H1 (cell line): ENCODE data around the gene COL4A2. TPM values are rescaled to one million over a fixed set of nuclear protein-coding genes. Genes with fewer than 3 reads are reported as not detected.

ENCODE experiments used
- CTCF ChIA-PET: fragments of 300-600 bp; sonication (Branson Sonifier 250); formaldehyde crosslinking; loops from one replicate; lab custom pipeline; 2021; ENCODE audit not compliant: partially characterized antibody; lab: Charles Lee
- POLR2A ChIA-PET: fragments of 300-600 bp; sonication (Branson Sonifier 250); formaldehyde crosslinking; loops from one replicate; lab custom pipeline; 2021; ENCODE audit warnings: inconsistent platforms; ENCODE audit not compliant: partially characterized antibody; lab: Charles Lee
- DNase-seq, 2 experiments: peaks; one replicate each; pipeline versions ENCODE4 v3.0.0 to v3.0.0-alpha.2; 2010 to 2022; ENCODE audit warnings: low spot score in 2 of 2, low read depth in 1 of 2, mixed read lengths in 1 of 2
- FAIRE-seq: peaks from 2 replicates; lab custom pipeline; 2011; peaks lifted over from hg19 to GRCh38; lab: Jason Lieb, UNC
- H2AFZ ChIP-seq: 2 replicates; pipeline ENCODE4 v1.8.1; 2012; ENCODE audit warnings: low read length, inconsistent platforms
- H2AK5ac ChIP-seq: 2 replicates; pipeline ENCODE4 v1.6.1; 2013; ENCODE audit warnings: low read depth, low read length
- H2BK120ac ChIP-seq: replicated peaks from 2 replicates; pipeline ENCODE3; 2013; ENCODE audit warnings: low read depth, low read length, inconsistent platforms
- H2BK12ac ChIP-seq: 2 replicates; pipeline ENCODE4 v1.6.1; 2013; ENCODE audit warnings: low read depth, low read length
- H2BK15ac ChIP-seq: 2 replicates; pipeline ENCODE4 v1.6.1; 2013; ENCODE audit warnings: low read length
- H2BK20ac ChIP-seq: 2 replicates; pipeline ENCODE4 v1.6.1; 2013; ENCODE audit warnings: low read length
- H2BK5ac ChIP-seq: 2 replicates; pipeline ENCODE4 v1.6.1; 2013; ENCODE audit warnings: low read depth, low read length
- H3K14ac ChIP-seq: 2 replicates; pipeline ENCODE4 v1.6.1; 2013; ENCODE audit warnings: inconsistent platforms; ENCODE audit not compliant: insufficient read length
- H3K18ac ChIP-seq: 2 replicates; pipeline ENCODE4 v1.6.1; 2013; ENCODE audit warnings: low read length; ENCODE audit errors: extremely low read depth
- H3K23ac ChIP-seq: 2 replicates; pipeline ENCODE4 v1.6.1; 2013; ENCODE audit warnings: inconsistent platforms; ENCODE audit not compliant: insufficient read length
- H3K23me2 ChIP-seq: 2 replicates; pipeline ENCODE4 v1.6.1; 2013; ENCODE audit warnings: low read depth, low read length
- H3K27ac ChIP-seq: 2 replicates; pipeline ENCODE4 v1.6.1; 2011; ENCODE audit warnings: low read depth, low read length, inconsistent platforms
- H3K27me3 ChIP-seq, 4 experiments: replicated peaks in 1 of 4; 1 replicate in 1 of 4; 2 replicates in 3 of 4; pipeline versions ENCODE4 v1.6.1 to v1.8.1; 2011 to 2013; ENCODE audit warnings: low read length in 3 of 4, mild to moderate bottlenecking in 3 of 4, inconsistent platforms in 2 of 4, mixed read lengths in 2 of 4, moderate library complexity in 1 of 4; ENCODE audit not compliant: control insufficient read depth in 3 of 4, insufficient read depth in 3 of 4; ENCODE audit errors: extremely low read depth in 1 of 4
- H3K36me3 ChIP-seq, 4 experiments: 2 replicates each; pipeline versions ENCODE4 v1.6.1 to v1.8.1; 2011 to 2013; ENCODE audit warnings: mild to moderate bottlenecking in 4 of 4, low read length in 3 of 4, moderate library complexity in 2 of 4, control low read depth in 1 of 4, inconsistent platforms in 1 of 4; ENCODE audit not compliant: insufficient read depth in 4 of 4, control insufficient read depth in 2 of 4
- H3K4ac ChIP-seq: replicated peaks from 2 replicates; pipeline ENCODE3; 2013; ENCODE audit warnings: low read length, low read depth, mixed read lengths, inconsistent platforms; ENCODE audit not compliant: insufficient read length
- H3K4me1 ChIP-seq, 4 experiments: replicated peaks in 1 of 4; 1 replicate in 1 of 4; 2 replicates in 3 of 4; pipeline versions ENCODE4 v1.6.1 to v1.8.1; 2011 to 2013; ENCODE audit warnings: low read length in 3 of 4, inconsistent platforms in 2 of 4, mixed read lengths in 1 of 4; ENCODE audit not compliant: insufficient read depth in 4 of 4, control insufficient read depth in 3 of 4
- H3K4me2 ChIP-seq, 2 experiments: 2 replicates each; pipeline versions ENCODE4 v1.6.1 to v1.8.1; 2011 to 2013; ENCODE audit warnings: low read depth in 2 of 2, low read length in 2 of 2, control low read depth in 1 of 2, inconsistent platforms in 1 of 2, mild to moderate bottlenecking in 1 of 2; ENCODE audit not compliant: insufficient read depth in 1 of 2
- H3K4me3 ChIP-seq, 4 experiments: fragments of 200-600, 300-600 bp in 1 of 4; sonication (generic), shearing (Covaris generic), sonication (Bioruptor Twin) in 1 of 4; 2 replicates each; pipeline versions ENCODE4 v1.5.1 to v1.8.1; 2011 to 2016; ENCODE audit warnings: low read length in 4 of 4, low read depth in 3 of 4, control low read depth in 2 of 4, inconsistent platforms in 2 of 4, mild to moderate bottlenecking in 2 of 4, mixed read lengths in 1 of 4, moderate library complexity in 1 of 4; ENCODE audit not compliant: insufficient read depth in 2 of 4; ENCODE audit errors: extremely low read depth in 1 of 4
- H3K56ac ChIP-seq: replicated peaks from 2 replicates; pipeline ENCODE3; 2013; ENCODE audit warnings: low read depth, mild to moderate bottlenecking, mixed read lengths, low read length, inconsistent platforms; ENCODE audit not compliant: insufficient read length
- H3K79me1 ChIP-seq: 2 replicates; pipeline ENCODE4 v1.6.1; 2013; ENCODE audit warnings: low read depth, low read length, control low read depth
- H3K79me2 ChIP-seq, 2 experiments: 2 replicates each; pipeline versions ENCODE4 v1.6.1 to v1.8.1; 2012 to 2013; ENCODE audit warnings: low read length in 2 of 2, mild to moderate bottlenecking in 2 of 2, inconsistent platforms in 1 of 2; ENCODE audit not compliant: insufficient read depth in 2 of 2, control insufficient read depth in 1 of 2
- H3K9ac ChIP-seq, 4 experiments: replicated peaks in 1 of 4; 1 replicate in 1 of 4; 2 replicates in 3 of 4; pipeline versions ENCODE4 v1.6.1 to v1.8.1; 2011 to 2013; ENCODE audit warnings: low read depth in 3 of 4, low read length in 3 of 4, control low read depth in 2 of 4, mild to moderate bottlenecking in 2 of 4, moderate library complexity in 2 of 4, inconsistent platforms in 1 of 4; ENCODE audit errors: extremely low read depth in 1 of 4
- H3K9me3 ChIP-seq, 2 experiments: 2 replicates each; pipeline versions ENCODE4 v1.6.1 to v1.8.1; 2012 to 2013; ENCODE audit warnings: mild to moderate bottlenecking in 2 of 2, moderate library complexity in 2 of 2, control low read depth in 1 of 2, inconsistent platforms in 1 of 2, low read depth in 1 of 2, low read length in 1 of 2, mixed read lengths in 1 of 2; ENCODE audit not compliant: insufficient read depth in 2 of 2
- H4K20me1 ChIP-seq, 2 experiments: replicated peaks in 1 of 2; 2 replicates each; pipeline versions ENCODE3 to v1.8.1; 2011 to 2013; ENCODE audit warnings: inconsistent platforms in 2 of 2, low read length in 2 of 2, mild to moderate bottlenecking in 1 of 2; ENCODE audit not compliant: insufficient read depth in 2 of 2, control insufficient read depth in 1 of 2
- H4K5ac ChIP-seq: 2 replicates; pipeline ENCODE4 v1.6.1; 2013; ENCODE audit warnings: low read length, low read depth, mixed read lengths, inconsistent platforms; ENCODE audit not compliant: insufficient read length
- H4K8ac ChIP-seq: 2 replicates; pipeline ENCODE4 v1.8.0; 2013; ENCODE audit warnings: mild to moderate bottlenecking, moderate library complexity, low read length, inconsistent platforms; ENCODE audit not compliant: insufficient read depth; ENCODE audit errors: extremely low read depth
- H4K91ac ChIP-seq: replicated peaks from 2 replicates; pipeline ENCODE3; 2013; ENCODE audit warnings: low read length, mixed read lengths, inconsistent platforms; ENCODE audit not compliant: insufficient read length
- BACH1 ChIP-seq: IDR thresholded peaks from 2 replicates; pipeline ENCODE4 v1.6.1; 2012; ENCODE audit warnings: low read length, improper control_type of control experiment
- CTBP2 ChIP-seq: IDR thresholded peaks from 2 replicates; pipeline ENCODE4 v1.7.0; 2011; ENCODE audit warnings: borderline replicate concordance, mild to moderate bottlenecking, moderate library complexity, mixed read lengths, low read length; ENCODE audit not compliant: insufficient read depth, insufficient read length
- JUND ChIP-seq: IDR thresholded peaks from 2 replicates; pipeline ENCODE4 v1.6.1; 2011; ENCODE audit warnings: mild to moderate bottlenecking, improper control_type of control experiment, low read length
- KDM4A ChIP-seq: IDR thresholded peaks from one replicate; pipeline ENCODE4 v1.7.1; 2012; ENCODE audit warnings: low read depth, mild to moderate bottlenecking, moderate library complexity, low read length, inconsistent platforms; ENCODE audit not compliant: severe bottlenecking
- NANOG ChIP-seq: IDR thresholded peaks from 2 replicates; pipeline ENCODE4 v1.6.1; 2011; ENCODE audit warnings: low read length, low read depth, mild to moderate bottlenecking, inconsistent platforms; ENCODE audit not compliant: insufficient read depth, poor library complexity, severe bottlenecking
- POU5F1 ChIP-seq: IDR thresholded peaks from 2 replicates; pipeline ENCODE4 v1.6.1; 2011; ENCODE audit warnings: low read depth, mild to moderate bottlenecking, low read length, moderate library complexity
- SAP30 ChIP-seq: fragments of 300-600 bp; sonication (generic); IDR thresholded peaks from 2 replicates; pipeline ENCODE4 v1.7.1; 2012; ENCODE audit warnings: low read length, moderate library complexity, mild to moderate bottlenecking, inconsistent platforms; ENCODE audit not compliant: insufficient read depth, insufficient replicate concordance
- SIRT6 ChIP-seq: IDR thresholded peaks from one replicate; pipeline ENCODE4 v1.7.1; 2012; ENCODE audit warnings: low read length, inconsistent platforms
- TBP ChIP-seq: IDR thresholded peaks from 2 replicates; pipeline ENCODE4 v1.6.1; 2011; ENCODE audit warnings: low read depth, low read length, improper control_type of control experiment
- TCF12 ChIP-seq: IDR thresholded peaks from 2 replicates; pipeline ENCODE4 v1.6.1; 2011; ENCODE audit warnings: low read depth, mild to moderate bottlenecking, low read length
- USF2 ChIP-seq: IDR thresholded peaks from 2 replicates; pipeline ENCODE4 v1.6.1; 2011; ENCODE audit warnings: low read length, improper control_type of control experiment
- WGBS, 2 experiments: shearing (Covaris generic) in 1 of 2; methylation state at CpG; one replicate each; pipeline versions ENCODE4 v1.1.6 to v1.1.7; 2013 to 2015; ENCODE audit warnings: low lambda C conversion rate in 2 of 2, mixed read lengths in 2 of 2, inconsistent platforms in 1 of 2, low coverage in 1 of 2, missing lambda C conversion rate in 1 of 2; ENCODE audit not compliant: insufficient replicate concordance in 2 of 2, insufficient coverage in 1 of 2, insufficient read length in 1 of 2; ENCODE audit errors: extremely low coverage in 1 of 2, missing lambda C conversion rate in 1 of 2; 5-methylcytosine and 5-hydroxymethylcytosine counted together
- polyA plus RNA-seq, 7 experiments: library from polyadenylated mRNA; depleted of rRNA in 3 of 7; stranded (reverse) in 5 of 7; unstranded in 2 of 7; fragments of >200 nt in 5 of 7; fragments of 200-250 nt in 2 of 7; gene quantifications; 1 replicate in 5 of 7; 2 replicates in 1 of 7; 4 replicates in 1 of 7; pipeline versions ENCODE4 v1.2.1 to v1.2.3, GENCODE V29; 2011 to 2013; ENCODE audit warnings: missing spikeins in 2 of 7, mixed read lengths in 2 of 7
- total RNA-seq: library from RNA; stranded (reverse); fragmentation: NEBNext Ultra II Directional; extraction: Animal tissue kit (Norgen Biotek cat#: 25700); gene quantifications from 2 replicates; pipeline ENCODE4 v1.2.1, GENCODE V29; 2021

The COL4A2 gene
- total and polyA plus RNA-seq, 2 of the 8 experiments (the other 6 are each of a cell fraction or from before 2014, with no cell fraction given) = 80.4 to 87.3 TPM

DNA sequence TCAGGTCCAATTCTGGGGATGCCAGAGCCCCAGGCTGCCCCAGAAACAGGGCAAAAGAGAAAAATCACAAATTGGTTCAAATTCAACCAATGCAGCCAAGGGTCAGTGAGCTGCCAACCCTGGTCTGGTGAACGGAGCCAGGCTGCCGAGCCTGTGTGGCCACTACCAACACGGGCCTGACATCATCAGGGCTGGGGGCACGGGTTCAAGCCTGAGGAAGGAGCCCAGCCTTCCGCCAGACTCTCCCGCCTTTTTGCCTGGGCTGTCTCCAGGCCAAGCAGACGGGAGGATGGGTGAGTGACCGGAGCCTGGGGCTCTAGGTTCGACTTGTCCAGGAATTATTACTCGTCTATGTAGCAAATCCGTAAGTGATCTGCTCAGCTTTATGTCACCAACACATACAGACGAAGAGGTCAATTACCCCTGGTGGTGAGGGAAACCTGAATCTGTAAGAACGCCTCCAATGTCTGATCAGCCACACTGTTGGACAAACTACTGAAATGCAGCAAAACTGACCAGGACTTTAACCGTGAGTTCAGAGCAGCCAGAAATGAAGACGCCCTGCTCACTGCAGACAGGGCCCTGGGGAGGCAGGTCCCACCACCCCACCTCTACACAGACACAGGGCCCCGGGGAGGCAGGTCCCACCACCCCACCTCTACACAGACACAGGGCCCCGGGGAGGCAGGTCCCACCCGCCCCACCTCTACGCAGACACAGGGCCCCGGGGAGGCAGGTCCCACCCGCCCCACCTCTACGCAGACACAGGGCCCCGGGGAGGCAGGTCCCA, 222.6 kb downstream of the COL4A2 start:
- Histone ChIP-seq H2AFZ (no peak overlapping the region), H3K79me2 (peaks cover 0 to 15% of the 10 kb centered on the region in 2 experiments; a peak in 1 of 4 replicates), H3K27me3 (no peaks in the 10 kb centered on the region), H3K4ac (no peak overlapping the region), H3K4me1 (peaks cover 2 to 29% (median 16%) of the 10 kb centered on the region in 4 experiments), H3K18ac (no peak overlapping the region), H3K9me3 (peaks cover 0 to 3% of the 10 kb centered on the region in 2 experiments; a peak in 1 of 4 replicates), H3K9ac (no peak overlapping the region), H3K36me3 (no peaks in the 10 kb centered on the region), H3K23me2 (no peaks in the 10 kb centered on the region; the same call in 1 of the 2 replicates), H4K91ac (no peak overlapping the region), H2AK5ac (no peak overlapping the region; the same call in 1 of the 2 replicates), H3K23ac (no peak overlapping the region), H2BK5ac (0 out of 2 replicates have a peak overlapping the region, but pooled peaks have one; percentile 10), H2BK20ac (0 out of 2 replicates have a peak overlapping the region, but pooled peaks have one; percentile 41), H4K20me1 (peaks cover 1 to 2% of the 10 kb centered on the region in 2 experiments), H3K79me1 (0 out of 2 replicates have a peak, but pooled peaks cover 5% of the 10 kb centered on the region), H2BK15ac (no peak overlapping the region), H3K14ac (no peak overlapping the region), H3K27ac (no peak overlapping the region), H2BK120ac (no peak overlapping the region), H3K56ac (no peak overlapping the region), H4K8ac (no peak overlapping the region), H4K5ac (no peak overlapping the region), H3K4me2 (no peak overlapping the region), H2BK12ac (peak overlapping the region; percentile 61), H3K4me3 (no peak overlapping the region)
- WGBS, 2 experiments = 86% methylated on average over 19 of the region's 23 CpGs; no CpG with 5 or more reads in 1 of the 2 experiments
- FAIRE-seq (no peak), DNase-seq (no peak)
- POLR2A ChIA-PET = no interaction called here
- CTCF ChIA-PET = no interaction called here
- TF ChIP-seq CTBP2 (no peak), SAP30 (no peak), NANOG (no peak), POU5F1 (no peak), TCF12 (no peak), USF2 (no peak), TBP (no peak), BACH1 (no peak), JUND (no peak), SIRT6 (no peak), KDM4A (no peak)
